Suppressor macrophage (primary cell): ENCODE measurements around the gene CHRNE.

Experiments used
- DNase-seq, 4 experiments: peaks; one replicate each; pipeline ENCODE4 v3.0.0-alpha.2; 2020 to 2022

CHRNE gene

GRCh38 chr17:4853208-4853671 is 49.7 kb downstream of the CHRNE start:
- no peak for DNase-seq

- DNase-seq: peak in 1 of 4 experiments; percentile 31
These were observed 50.2 kb downstream of the CHRNE start for GRCh38 chr17:4852567-4853207.

DNA sequence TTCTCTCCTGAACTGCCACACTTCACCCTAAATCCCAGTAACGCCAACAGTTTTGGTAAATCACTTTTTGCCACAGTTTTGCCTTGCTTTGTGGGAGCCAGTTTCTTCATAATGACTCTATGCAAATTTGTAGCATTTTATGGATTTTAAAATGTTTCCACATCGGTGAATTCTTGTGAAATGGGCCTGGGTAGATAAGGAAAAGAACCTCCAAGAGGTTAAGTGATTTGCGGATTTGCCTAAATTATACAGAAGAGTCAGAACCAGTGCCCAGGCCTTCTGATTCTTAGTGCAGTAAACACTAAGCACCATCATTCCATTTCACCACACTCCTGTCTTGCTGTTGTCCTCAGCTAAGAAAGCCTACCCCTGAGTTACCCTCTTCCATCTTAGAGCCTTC is 51.8 kb downstream of the CHRNE start:
- no peak for DNase-seq

GRCh38 chr17:4850246-4850645 is 52.7 kb downstream of the CHRNE start:
- DNase-seq: no peak

DNA sequence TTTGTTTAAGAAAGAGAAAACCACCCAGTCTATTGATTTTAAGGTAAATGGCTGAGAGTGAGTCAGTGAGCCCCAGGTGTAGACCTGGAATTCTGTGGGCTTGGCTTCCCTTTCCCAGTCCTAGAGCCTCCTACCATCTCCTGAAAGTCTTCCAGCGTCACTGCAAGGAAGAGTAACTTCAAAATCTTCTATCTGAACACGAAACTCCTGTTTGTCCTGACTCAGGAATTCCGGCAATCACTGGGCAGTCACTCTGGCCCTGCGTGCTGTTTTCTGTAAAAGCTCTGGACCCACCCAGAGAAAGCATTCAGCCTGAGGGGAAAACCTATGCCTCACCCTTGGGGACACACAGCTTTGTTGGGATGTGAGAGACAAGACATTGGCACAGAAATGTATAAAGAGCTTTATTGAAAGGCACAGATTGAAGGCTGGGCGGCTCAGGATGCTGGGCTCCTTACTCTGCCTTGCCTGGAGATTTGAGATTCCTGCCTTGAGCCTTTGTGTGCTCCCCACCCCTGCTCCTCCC is 53.8 kb downstream of the CHRNE start:
- DNase-seq: no peak
